GM20431 (cell line): ENCODE measurements around the gene ALS2CL.

Source experiments
- in situ Hi-C: fragments of 300-500 bp; cut with MseI, MboI; formaldehyde crosslinking; loops from one replicate; pipeline ENCODE4 v1.15.0; 2020; ENCODE audit warnings: low sequenced_read_pairs; ENCODE audit not compliant: unreplicated experiment

Gene ALS2CL

GRCh38 chr3:46717447-46718231 lies 24.2 kb upstream of the ALS2CL start, which contains the start of gene PRSS50:
Gene PRSS50 (minus strand): TSS chr3:46717869. CDS start chr3:46717824, 45 bp downstream.
- in situ Hi-C loops: loop anchor here (25.0 kb wide), 1 partner anchor 620 kb away; no protein-coding TSS in a partner anchor

DNA sequence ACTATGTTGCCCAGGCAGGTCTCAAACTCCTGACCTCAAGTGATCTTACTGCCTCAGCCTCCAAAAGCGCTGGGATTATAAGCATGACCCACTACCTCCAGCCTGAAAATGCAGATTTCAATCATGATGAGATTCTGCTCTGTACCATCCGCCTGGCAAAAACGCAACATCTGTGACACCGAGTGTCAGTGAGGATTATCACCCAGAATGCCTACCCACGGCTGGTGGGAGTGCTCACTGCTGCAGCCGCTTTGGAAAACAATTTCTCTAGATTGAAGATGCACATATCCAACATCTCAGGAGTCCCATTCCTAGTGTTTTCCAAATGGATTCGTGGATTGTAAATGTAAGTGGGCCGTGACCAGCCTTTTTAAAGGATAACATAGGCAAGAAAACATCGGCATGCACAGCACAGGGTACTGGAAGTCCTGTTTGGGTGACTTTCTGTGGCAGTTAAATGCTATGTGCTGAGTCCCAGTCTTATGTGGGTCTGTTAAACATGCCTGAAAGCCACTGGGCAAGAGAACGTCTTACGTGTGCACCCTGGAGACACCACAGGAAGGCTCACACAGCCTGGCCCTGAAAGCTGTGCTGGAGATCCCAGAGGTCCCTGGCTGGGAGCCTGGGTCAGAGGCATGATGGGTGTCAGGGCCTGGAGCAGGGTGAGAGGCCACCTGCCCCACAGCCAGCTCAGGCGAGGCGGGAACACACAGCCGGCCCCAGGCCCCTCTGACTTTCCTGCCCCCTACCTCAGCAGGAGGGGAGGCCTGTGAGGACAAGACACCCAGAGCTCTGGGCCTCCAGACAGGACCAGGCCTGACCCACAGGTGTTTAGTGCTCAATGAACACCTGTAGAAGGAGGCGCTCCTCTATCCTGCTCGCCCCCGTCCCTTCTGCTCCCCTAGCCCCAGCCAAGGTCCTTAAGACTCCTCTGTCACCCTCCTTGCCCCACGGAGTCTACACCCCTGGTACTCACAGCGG lies 23.3 kb upstream of the ALS2CL start:
- in situ Hi-C loops: loop anchor here (25.0 kb wide), 1 partner anchor 621 kb away; no protein-coding TSS in a partner anchor

DNA sequence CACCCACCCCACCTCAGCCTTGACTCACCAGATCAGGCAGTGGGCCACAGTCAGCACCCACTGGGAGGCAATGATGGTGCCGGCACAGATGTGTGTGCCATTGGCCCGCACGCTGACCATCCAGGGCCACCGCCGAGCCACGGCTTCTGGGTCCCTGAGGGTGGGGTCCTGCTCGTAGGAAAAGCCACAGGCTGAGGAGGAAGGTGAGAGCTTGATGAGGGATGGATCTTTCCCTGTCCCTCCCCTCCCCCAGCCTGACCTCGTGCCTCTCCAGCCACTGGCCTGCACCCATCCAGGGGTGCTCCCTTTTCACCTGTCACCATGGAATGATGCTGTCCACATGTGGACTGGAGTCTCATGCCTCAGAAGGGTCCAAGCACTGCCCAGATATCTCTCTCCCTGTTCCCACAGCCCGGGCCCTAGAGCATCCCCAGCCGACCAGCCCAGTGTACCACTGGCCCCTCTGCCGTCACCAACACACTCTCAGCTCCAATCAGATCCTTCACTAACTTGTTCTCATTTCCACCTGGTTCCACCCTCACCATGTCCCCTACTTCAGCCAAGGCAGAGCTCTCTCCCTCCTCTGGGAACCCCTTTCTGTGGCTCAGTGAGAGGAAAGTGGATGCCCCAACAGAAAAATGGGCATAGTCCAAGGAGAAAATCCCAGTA lies 22.2 kb upstream of the ALS2CL start:
- in situ Hi-C loops: loop anchor here (25.0 kb wide), 1 partner anchor 622 kb away; no protein-coding TSS in a partner anchor

GRCh38 chr3:46714728-46715506 lies 21.4 kb upstream of the ALS2CL start:
- in situ Hi-C loops: loop anchor here (25.0 kb wide), 1 partner anchor 622 kb away; no protein-coding TSS in a partner anchor

GRCh38 chr3:46713898-46714552 lies 20.5 kb upstream of the ALS2CL start:
- in situ Hi-C loops: loop anchor here (25.0 kb wide), 1 partner anchor 623 kb away; no protein-coding TSS in a partner anchor

- in situ Hi-C loops: loop anchor here (25.0 kb wide), 1 partner anchor 624 kb away; no protein-coding TSS in a partner anchor
These were observed 19.8 kb upstream of the ALS2CL start for GRCh38 chr3:46713050-46713897.

DNA sequence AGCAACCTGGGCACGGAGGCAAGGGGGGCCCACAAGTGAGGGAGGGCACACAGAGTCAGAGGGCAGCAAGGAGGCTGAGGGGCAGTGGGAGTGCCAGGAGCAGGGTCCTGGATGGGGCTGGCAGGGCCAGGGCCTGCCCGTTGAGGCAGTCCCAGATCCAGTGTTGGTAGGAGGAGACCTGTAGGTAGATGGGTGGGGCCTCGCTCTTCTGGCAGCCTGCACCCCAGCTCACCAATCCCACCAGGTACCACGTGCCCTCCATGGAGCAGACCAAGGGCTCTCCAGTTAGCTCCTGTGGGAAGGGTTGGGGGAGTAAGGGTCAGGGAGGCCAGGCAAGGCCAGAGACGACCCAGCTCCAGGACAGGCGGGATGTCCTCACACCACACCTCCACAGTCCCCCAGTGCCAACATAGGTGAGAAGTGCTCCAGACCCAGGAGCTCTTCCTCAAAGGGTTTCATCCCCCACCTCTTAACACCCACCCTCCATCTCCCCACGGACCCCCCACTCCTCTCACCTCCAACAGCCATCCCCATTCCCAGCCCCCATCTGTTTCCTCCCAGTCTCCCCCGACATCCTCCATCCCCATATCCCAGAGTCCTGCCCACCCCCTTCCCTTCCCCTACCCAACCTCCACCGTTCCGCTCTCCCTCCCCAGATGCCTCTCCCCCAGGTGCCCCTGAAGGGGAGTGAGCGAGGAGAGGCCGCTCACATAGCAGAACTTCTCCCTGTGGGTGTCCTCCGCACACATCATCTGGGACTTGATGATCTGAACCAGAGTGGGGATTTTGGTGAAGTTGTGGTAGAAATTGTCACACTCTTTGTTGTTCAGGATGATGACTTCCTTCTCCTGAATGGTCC lies 18.9 kb upstream of the ALS2CL start:
- in situ Hi-C loops: loop anchor here (25.0 kb wide), 1 partner anchor 625 kb away; no protein-coding TSS in a partner anchor

GRCh38 chr3:46711760-46712159 lies 18.3 kb upstream of the ALS2CL start:
- in situ Hi-C loops: loop anchor here (25.0 kb wide), 1 partner anchor 626 kb away; no protein-coding TSS in a partner anchor

- in situ Hi-C loops: loop anchor here (25.0 kb wide), 1 partner anchor 626 kb away; no protein-coding TSS in a partner anchor
These were observed 17.8 kb upstream of the ALS2CL start for GRCh38 chr3:46711305-46711704.

DNA sequence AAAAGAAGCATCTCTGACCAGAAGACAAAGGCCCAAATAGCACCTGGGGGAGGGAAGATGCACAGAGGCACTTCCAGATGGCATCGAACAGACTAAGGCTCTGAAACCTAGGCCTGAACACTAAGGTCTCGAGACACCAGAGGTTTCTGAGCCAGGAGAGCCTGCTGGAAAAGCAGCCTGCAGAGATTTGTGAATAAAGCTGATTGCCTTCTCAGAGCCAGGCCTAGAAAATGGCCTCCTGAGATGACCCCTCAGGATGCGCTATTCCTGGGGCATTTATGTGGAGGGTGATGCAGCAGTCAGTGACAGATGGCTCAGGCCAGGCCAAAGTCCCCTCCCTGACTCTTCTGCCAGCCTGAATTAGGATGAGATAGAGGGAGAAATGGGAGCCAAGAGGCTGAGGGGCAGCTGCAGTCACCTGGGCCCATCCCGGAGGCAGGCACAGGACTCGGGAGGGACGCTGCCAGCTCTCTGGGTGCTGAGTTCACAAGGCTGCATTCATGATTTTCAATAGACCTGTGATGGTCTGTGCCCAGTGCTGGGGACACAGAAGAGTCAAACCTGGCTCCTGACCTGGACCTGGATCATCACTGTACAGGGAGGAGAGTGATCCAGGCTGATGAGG lies 17.3 kb upstream of the ALS2CL start:
- in situ Hi-C loops: loop anchor here (25.0 kb wide), 1 partner anchor 627 kb away; no protein-coding TSS in a partner anchor

DNA sequence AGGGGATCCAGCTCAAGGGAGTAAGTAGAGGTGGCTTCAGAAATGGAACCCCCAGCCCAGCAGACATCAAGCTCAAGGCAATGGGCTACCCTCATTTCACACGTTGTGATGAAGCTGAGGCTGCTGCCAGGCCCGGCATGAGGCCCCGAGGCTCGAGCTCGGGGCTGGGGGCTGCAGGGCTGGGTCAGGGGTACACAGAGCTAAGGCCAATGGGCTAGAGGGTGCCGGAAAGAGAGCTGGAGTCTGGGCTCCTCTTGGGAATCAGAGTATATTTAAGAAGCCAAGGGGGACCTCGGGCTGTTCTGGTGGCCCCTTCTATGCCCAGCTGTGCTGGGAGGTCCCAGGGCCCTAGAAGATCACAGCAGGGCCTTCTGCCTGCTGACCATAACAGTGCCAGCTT lies 16.8 kb upstream of the ALS2CL start:
- in situ Hi-C loops: loop anchor here (25.0 kb wide), 1 partner anchor 627 kb away; no protein-coding TSS in a partner anchor

GRCh38 chr3:46709721-46710120 lies 16.2 kb upstream of the ALS2CL start:
- in situ Hi-C loops: loop anchor here (10.0 to 25.0 kb wide), 2 partner anchors 185 to 628 kb away; no protein-coding TSS in a partner anchor

DNA sequence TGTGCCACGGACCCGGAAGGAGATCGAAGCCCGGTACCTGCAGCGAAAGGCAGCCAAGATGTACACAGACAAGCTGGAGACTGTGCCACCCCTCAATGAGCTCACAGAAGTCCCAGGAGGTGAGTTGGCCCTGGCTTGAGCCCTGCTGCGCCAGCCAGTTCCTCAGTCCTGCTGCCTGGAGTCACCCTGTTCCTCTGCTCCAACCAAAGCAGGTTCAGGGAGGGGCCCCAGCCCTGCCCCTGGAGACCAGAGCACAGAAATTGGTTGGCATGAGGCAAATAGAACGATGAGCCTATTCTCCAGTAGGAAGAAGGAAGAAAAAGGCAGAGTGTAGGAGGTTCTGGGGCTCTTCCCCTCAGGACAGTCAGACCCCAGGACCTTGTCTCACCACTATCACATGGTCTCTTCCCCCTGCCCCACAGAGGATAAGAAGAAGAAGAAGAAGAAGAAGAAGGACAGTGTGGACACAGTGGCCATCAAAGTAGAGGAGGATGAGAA lies 15.7 kb upstream of the ALS2CL start:
- in situ Hi-C loops: loop anchor here (10.0 to 25.0 kb wide), 2 partner anchors 186 to 628 kb away; no protein-coding TSS in a partner anchor

GRCh38 chr3:46708401-46709156 lies 15.1 kb upstream of the ALS2CL start:
- in situ Hi-C loops: loop anchor here (10.0 to 25.0 kb wide), 2 partner anchors 186 to 629 kb away; no protein-coding TSS in a partner anchor

DNA sequence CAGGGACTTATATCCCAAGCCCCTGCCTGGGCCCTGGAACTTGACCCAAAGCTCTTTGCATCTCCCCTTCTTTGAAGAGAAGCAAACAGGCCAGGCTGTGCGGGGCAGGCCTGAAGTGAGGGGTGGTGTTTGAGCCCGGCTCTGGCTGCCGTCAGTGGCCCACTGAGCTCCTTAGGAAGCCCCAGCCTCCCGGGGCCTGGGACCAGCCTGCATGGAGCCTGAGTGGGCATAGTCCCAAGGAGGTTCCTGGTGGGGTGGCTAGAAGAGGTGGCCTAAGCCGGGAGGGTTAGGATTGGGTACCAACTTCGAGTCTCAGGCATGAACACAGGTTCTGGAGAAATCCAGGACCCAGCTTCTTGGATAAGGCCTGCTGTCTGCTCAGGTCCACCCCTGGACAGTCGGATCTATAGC lies 14.1 kb upstream of the ALS2CL start:
- in situ Hi-C loops: loop anchor here (10.0 to 25.0 kb wide), 2 partner anchors 187 to 630 kb away; no protein-coding TSS in a partner anchor
